Measurements from ENCODE around the gene TOMM22.

TOMM22 gene

DNA sequence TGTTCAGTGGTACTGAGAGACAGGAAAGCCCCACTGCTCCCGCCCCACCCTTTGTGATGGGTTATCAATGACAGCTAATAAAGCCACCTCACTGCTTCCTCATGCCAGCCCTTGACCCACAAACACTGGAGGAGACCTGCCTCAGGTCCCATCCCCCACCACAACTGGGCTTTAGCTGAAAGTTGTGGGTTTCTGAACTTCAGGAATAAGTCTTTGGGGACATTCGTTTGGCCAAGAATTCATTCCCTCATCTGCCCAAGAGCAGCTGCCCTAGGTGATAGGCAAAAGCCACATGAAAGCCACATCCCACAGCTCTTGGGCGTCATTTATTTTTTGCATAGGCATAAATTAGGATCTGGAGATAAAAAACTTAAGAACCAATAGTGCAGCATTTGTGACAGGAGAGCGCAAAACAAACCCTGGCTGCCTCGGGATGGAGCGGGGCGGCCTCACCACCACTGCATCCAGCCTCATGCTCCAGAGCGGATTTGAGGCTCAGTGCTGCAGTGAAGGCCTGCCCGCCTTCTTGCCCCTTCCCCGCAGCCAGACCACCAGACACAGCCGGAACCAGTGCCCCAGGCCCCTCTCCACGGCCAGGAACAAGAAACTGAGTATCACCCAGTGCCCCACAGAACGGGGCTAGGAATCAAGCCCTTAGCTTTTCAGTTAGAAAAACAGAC lies 52.8 kb downstream of the TOMM22 start:
- DNase-seq (ENCODE audit: low read depth): no peak
